IMR-90 (cell line): ENCODE data around the gene MOSPD3. TPM values are rescaled to one million over a fixed set of nuclear protein-coding genes. Genes with fewer than 3 reads are reported as not detected.

Experiments used
- ATAC-seq: fragments of 200-7000 bp; cut with Tn5 transposase; 2 replicates; pipeline ENCODE4 v1.9.1; 2020; ENCODE audit warnings: low read depth, mild to moderate bottlenecking, moderate library complexity
- BruUV-seq: library from RNA; stranded (reverse); fragments of 400-500 nt; replicated peaks from 2 replicates; lab custom pipeline; 2021; lab: Mats Ljungman, UMichigan
- CTCF ChIA-PET: fragments of 300-600 bp; formaldehyde crosslinking; extraction: SDS; loops from one replicate; lab custom pipeline; 2021; ENCODE audit warnings: antibody characterized with exemption; lab: Yijun Ruan, JAX
- POLR2A ChIA-PET: fragments of 300-600 bp; sonication (Branson Sonifier 250); formaldehyde crosslinking; loops from one replicate; lab custom pipeline; 2022; ENCODE audit warnings: antibody characterized with exemption; ENCODE audit not compliant: unreplicated experiment; lab: Charles Lee
- DNase-seq: peaks from one replicate; pipeline ENCODE4 v3.0.0; 2013
- H2AFZ ChIP-seq: replicated peaks from 2 replicates; pipeline ENCODE3; 2013; ENCODE audit warnings: low read length, mild to moderate bottlenecking; ENCODE audit not compliant: poor library complexity
- H2AK5ac ChIP-seq: 2 replicates; pipeline ENCODE4 v1.6.1; 2013; ENCODE audit warnings: low read depth, low read length, inconsistent platforms
- H2AK9ac ChIP-seq: replicated peaks from 2 replicates; pipeline ENCODE3; 2013; ENCODE audit warnings: mild to moderate bottlenecking, low read depth, low read length, moderate library complexity; ENCODE audit not compliant: poor library complexity
- H2BK120ac ChIP-seq: 2 replicates; pipeline ENCODE4 v1.6.1; 2013; ENCODE audit warnings: low read depth, low read length, inconsistent platforms
- H2BK15ac ChIP-seq: 3 replicates; pipeline ENCODE4 v1.6.1; 2013; ENCODE audit warnings: low read depth, low read length, inconsistent platforms
- H2BK20ac ChIP-seq: 2 replicates; pipeline ENCODE4 v1.6.1; 2013; ENCODE audit warnings: low read depth, mild to moderate bottlenecking, inconsistent platforms, low read length, moderate library complexity
- H2BK5ac ChIP-seq: 2 replicates; pipeline ENCODE4 v1.6.1; 2013; ENCODE audit warnings: mild to moderate bottlenecking, low read depth, low read length, inconsistent platforms; ENCODE audit not compliant: poor library complexity, severe bottlenecking
- H3K14ac ChIP-seq: replicated peaks from 2 replicates; pipeline ENCODE4 v1.6.1; 2013; ENCODE audit warnings: low read depth, low read length, inconsistent platforms
- H3K18ac ChIP-seq: 2 replicates; pipeline ENCODE4 v1.6.1; 2013; ENCODE audit warnings: low read depth, low read length, control low read depth
- H3K23ac ChIP-seq: 2 replicates; pipeline ENCODE4 v1.6.1; 2013; ENCODE audit warnings: low read depth, low read length, inconsistent platforms
- H3K27ac ChIP-seq: 2 replicates; pipeline ENCODE4 v1.5.1; 2013; ENCODE audit warnings: mild to moderate bottlenecking, control low read depth, low read length; ENCODE audit not compliant: insufficient read depth
- H3K27me3 ChIP-seq: 2 replicates; pipeline ENCODE4 v1.6.1; 2013; ENCODE audit warnings: low read length; ENCODE audit not compliant: control insufficient read depth, insufficient read depth
- H3K36me3 ChIP-seq: 2 replicates; pipeline ENCODE4 v1.6.1; 2013; ENCODE audit warnings: low read length, mixed read lengths; ENCODE audit not compliant: control insufficient read depth, insufficient read depth
- H3K4ac ChIP-seq: 2 replicates; pipeline ENCODE4 v1.6.1; 2013; ENCODE audit warnings: low read depth, low read length, inconsistent platforms
- H3K4me1 ChIP-seq: 2 replicates; pipeline ENCODE4 v1.6.1; 2013; ENCODE audit warnings: low read length, mixed read lengths; ENCODE audit not compliant: control insufficient read depth, insufficient read depth
- H3K4me2 ChIP-seq: 2 replicates; pipeline ENCODE4 v1.6.1; 2013; ENCODE audit warnings: low read depth, mild to moderate bottlenecking, control low read depth, low read length, moderate library complexity
- H3K4me3 ChIP-seq: 2 replicates; pipeline ENCODE4 v1.5.1; 2013; ENCODE audit warnings: low read depth, mild to moderate bottlenecking, control low read depth, low read length, moderate library complexity; ENCODE audit not compliant: insufficient read depth
- H3K56ac ChIP-seq: 2 replicates; pipeline ENCODE4 v1.6.1; 2013; ENCODE audit warnings: low read length, inconsistent platforms; ENCODE audit not compliant: insufficient read depth; ENCODE audit errors: extremely low read depth
- H3K79me1 ChIP-seq, 2 experiments: 2 replicates each; pipeline ENCODE4 v1.6.1; 2013; ENCODE audit warnings: low read length in 2 of 2, inconsistent platforms in 1 of 2, low read depth in 1 of 2
- H3K9ac ChIP-seq: 2 replicates; pipeline ENCODE4 v1.6.1; 2013; ENCODE audit warnings: low read depth, low read length, control low read depth
- H3K9me1 ChIP-seq: 2 replicates; pipeline ENCODE4 v1.6.1; 2013; ENCODE audit warnings: low read length, inconsistent platforms; ENCODE audit not compliant: insufficient read depth
- H3K9me3 ChIP-seq: 2 replicates; pipeline ENCODE4 v1.6.1; 2013; ENCODE audit warnings: low read length; ENCODE audit not compliant: control insufficient read depth, insufficient read depth
- H4K20me1 ChIP-seq: 2 replicates; pipeline ENCODE4 v1.6.1; 2013; ENCODE audit warnings: low read length, inconsistent platforms; ENCODE audit not compliant: insufficient read depth
- H4K5ac ChIP-seq: 2 replicates; pipeline ENCODE4 v1.6.1; 2013; ENCODE audit warnings: mild to moderate bottlenecking, low read depth, low read length, control low read depth
- H4K8ac ChIP-seq, 2 experiments: 2 replicates each; pipeline ENCODE4 v1.6.1; 2013; ENCODE audit warnings: low read depth in 2 of 2, low read length in 2 of 2, control low read depth in 1 of 2, inconsistent platforms in 1 of 2
- H4K91ac ChIP-seq: 2 replicates; pipeline ENCODE4 v1.6.1; 2013; ENCODE audit warnings: low read depth, low read length, inconsistent platforms; ENCODE audit not compliant: insufficient read depth
- BHLHE40 ChIP-seq: fragments of 150-350 bp; IDR thresholded peaks from 2 replicates; pipeline ENCODE4 v1.6.1; 2016; ENCODE audit warnings: mild to moderate bottlenecking, low read depth, low read length
- CHD1 ChIP-seq: IDR thresholded peaks from 2 replicates; pipeline ENCODE4 v1.6.1; 2012; ENCODE audit warnings: low read depth, low read length, improper control_type of control experiment
- ELK1 ChIP-seq: fragments of 150-350 bp; IDR thresholded peaks from 2 replicates; pipeline ENCODE4 v1.6.1; 2016; ENCODE audit warnings: low read depth, mild to moderate bottlenecking, low read length, moderate library complexity, borderline replicate concordance
- FOS ChIP-seq: fragments of 150-350 bp; IDR thresholded peaks from 2 replicates; pipeline ENCODE4 v1.6.1; 2016; ENCODE audit warnings: low read depth, low read length
- MAFK ChIP-seq: IDR thresholded peaks from 2 replicates; pipeline ENCODE4 v1.6.1; 2012; ENCODE audit warnings: low read depth, low read length, improper control_type of control experiment
- MAZ ChIP-seq: IDR thresholded peaks from 2 replicates; pipeline ENCODE4 v1.6.1; 2012; ENCODE audit warnings: low read depth, mild to moderate bottlenecking, low read length, improper control_type of control experiment, moderate library complexity, borderline replicate concordance
- MXI1 ChIP-seq: IDR thresholded peaks from 2 replicates; pipeline ENCODE4 v1.6.1; 2012; ENCODE audit warnings: low read depth, mild to moderate bottlenecking, low read length, moderate library complexity, borderline replicate concordance
- NFE2L2 ChIP-seq: fragments of 150-350 bp; IDR thresholded peaks from 2 replicates; pipeline ENCODE4 v1.6.1; 2016; ENCODE audit warnings: low read depth, mild to moderate bottlenecking, low read length
- RAD21 ChIP-seq: IDR thresholded peaks from 2 replicates; pipeline ENCODE4 v1.6.1; 2012; ENCODE audit warnings: low read length, improper control_type of control experiment
- SMC3 ChIP-seq: fragments of 150-350 bp; IDR thresholded peaks from 2 replicates; pipeline ENCODE4 v1.6.1; 2016; ENCODE audit warnings: low read depth, mild to moderate bottlenecking, antibody characterized with exemption, low read length, moderate library complexity
- WGBS, 2 experiments: methylation state at CpG; one replicate each; pipeline versions ENCODE4 v1.1.5 to v1.1.7; 2013; ENCODE audit warnings: missing lambda C conversion rate in 2 of 2; ENCODE audit not compliant: insufficient read length in 1 of 2; ENCODE audit errors: extremely low coverage in 2 of 2; 5-methylcytosine and 5-hydroxymethylcytosine counted together
- dilution Hi-C: fragments of 300-500 bp; cut with HindIII; formaldehyde crosslinking; loops from one replicate; pipeline ENCODE4 v1.14.3; 2018; ENCODE audit warnings: low sequenced_read_pairs; ENCODE audit not compliant: unreplicated experiment
- in situ Hi-C: fragments of 300-500 bp; cut with MboI; formaldehyde crosslinking; loops from 3 replicates; pipeline ENCODE4 v1.14.3; 2019; ENCODE audit warnings: low sequenced_read_pairs, inconsistent platforms, mixed read lengths
- intact Hi-C: fragments of 100-400 bp; cut with micrococcal nuclease; formaldehyde crosslinking; loops from 2 replicates; pipeline ENCODE4 v1.10.0; 2022
- polyA plus RNA-seq, 3 experiments: library from polyadenylated mRNA; depleted of rRNA; stranded (reverse); fragments of >200 nt; gene quantifications; 2 replicates each; pipeline ENCODE4 v1.2.3, GENCODE V29; 2012; ENCODE audit warnings: low replicate concordance in 1 of 3
- total RNA-seq: library from RNA; depleted of rRNA; stranded (reverse); fragments of >200 nt; gene quantifications from 2 replicates; pipeline ENCODE4 v1.2.3, GENCODE V29; 2012
- TF ChIP-seq, protein P1 (sequence below): fragments of 150-350 bp; IDR thresholded peaks from 2 replicates; pipeline ENCODE4 v1.6.1; 2017; ENCODE audit warnings: mild to moderate bottlenecking, antibody characterized with exemption, low read length, low read depth
- TF ChIP-seq, protein P2 (sequence below): conservative IDR thresholded peaks from 2 replicates; pipeline ENCODE4 v1.5.1; 2012; ENCODE audit warnings: mild to moderate bottlenecking, low read depth, low read length, improper control_type of control experiment

MOSPD3 gene
- total and polyA plus RNA-seq, 2 of the 4 experiments (the other 2 are of a cell fraction) = 2.3 to 30.0 TPM

- TF ChIP-seq SMC3 = no peak
Observed at GRCh38 chr7:100574362-100575205, 37.8 kb upstream of the MOSPD3 start (continued).

- ATAC-seq = no peak
- Histone ChIP-seq H3K4ac (no peak overlapping the region), H3K9me3 (no peaks in the 10 kb centered on the region), H3K18ac (no peak overlapping the region), H3K9me1 (no peaks in the 10 kb centered on the region), H3K27ac (no peak overlapping the region), H4K5ac (no peak overlapping the region), H3K4me3 (no peak overlapping the region), H3K4me1 (peaks cover under 1% of the 10 kb centered on the region; the same call in 1 of the 2 replicates), H2AFZ (no peak overlapping the region), H2BK120ac (no peak overlapping the region), H4K91ac (no peak overlapping the region), H3K9ac (no peak overlapping the region), H3K79me1 (peaks cover under 1 to 16% of the 10 kb centered on the region in 2 experiments; a peak in 3 of 4 replicates), H3K56ac (no peak overlapping the region), H2AK9ac (no peak overlapping the region), H3K23ac (no peak overlapping the region), H3K14ac (no peak overlapping the region), H3K27me3 (peaks cover 2% of the 10 kb centered on the region; the same call in 1 of the 2 replicates), H2BK15ac (no peak overlapping the region), H4K8ac (no peak overlapping the region), H3K36me3 (peaks cover 54% of the 10 kb centered on the region), H2BK5ac (no peak overlapping the region), H3K4me2 (no peak overlapping the region), H2BK20ac (no peak overlapping the region), H2AK5ac (no peak overlapping the region), H4K20me1 (0 out of 2 replicates have a peak, but pooled peaks cover 1% of the 10 kb centered on the region)
- ChIA-PET CTCF (no interaction called here), POLR2A (no interaction called here)
- no peak for DNase-seq
- dilution Hi-C loops = no loop called here
- 79% methylated on average over 3 of the region's 14 CpGs; no CpG with 5 or more reads in 1 of the 2 experiments for WGBS, 2 experiments
- in situ Hi-C loops = loop anchor here (25.0 kb wide), 1 partner anchor 287 kb away; the partner anchor contains the start of genes SLC12A9 and TRIP6
- intact Hi-C loops = no loop called here
- BruUV-seq = no TSS peak
- TF ChIP-seq FOS (no peak), MAZ (no peak), RAD21 (no peak), MXI1 (no peak), BHLHE40 (no peak), MAFK (no peak), NFE2L2 (no peak), CHD1 (no peak), ELK1 (no peak)
- TF ChIP-seq, protein P1, sequence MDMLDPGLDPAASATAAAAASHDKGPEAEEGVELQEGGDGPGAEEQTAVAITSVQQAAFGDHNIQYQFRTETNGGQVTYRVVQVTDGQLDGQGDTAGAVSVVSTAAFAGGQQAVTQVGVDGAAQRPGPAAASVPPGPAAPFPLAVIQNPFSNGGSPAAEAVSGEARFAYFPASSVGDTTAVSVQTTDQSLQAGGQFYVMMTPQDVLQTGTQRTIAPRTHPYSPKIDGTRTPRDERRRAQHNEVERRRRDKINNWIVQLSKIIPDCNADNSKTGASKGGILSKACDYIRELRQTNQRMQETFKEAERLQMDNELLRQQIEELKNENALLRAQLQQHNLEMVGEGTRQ = no peak
- TF ChIP-seq, protein P2, sequence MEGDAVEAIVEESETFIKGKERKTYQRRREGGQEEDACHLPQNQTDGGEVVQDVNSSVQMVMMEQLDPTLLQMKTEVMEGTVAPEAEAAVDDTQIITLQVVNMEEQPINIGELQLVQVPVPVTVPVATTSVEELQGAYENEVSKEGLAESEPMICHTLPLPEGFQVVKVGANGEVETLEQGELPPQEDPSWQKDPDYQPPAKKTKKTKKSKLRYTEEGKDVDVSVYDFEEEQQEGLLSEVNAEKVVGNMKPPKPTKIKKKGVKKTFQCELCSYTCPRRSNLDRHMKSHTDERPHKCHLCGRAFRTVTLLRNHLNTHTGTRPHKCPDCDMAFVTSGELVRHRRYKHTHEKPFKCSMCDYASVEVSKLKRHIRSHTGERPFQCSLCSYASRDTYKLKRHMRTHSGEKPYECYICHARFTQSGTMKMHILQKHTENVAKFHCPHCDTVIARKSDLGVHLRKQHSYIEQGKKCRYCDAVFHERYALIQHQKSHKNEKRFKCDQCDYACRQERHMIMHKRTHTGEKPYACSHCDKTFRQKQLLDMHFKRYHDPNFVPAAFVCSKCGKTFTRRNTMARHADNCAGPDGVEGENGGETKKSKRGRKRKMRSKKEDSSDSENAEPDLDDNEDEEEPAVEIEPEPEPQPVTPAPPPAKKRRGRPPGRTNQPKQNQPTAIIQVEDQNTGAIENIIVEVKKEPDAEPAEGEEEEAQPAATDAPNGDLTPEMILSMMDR = no peak
Observed at GRCh38 chr7:100575206-100575631, 37.1 kb upstream of the MOSPD3 start.
